HFFc6 (cell line): ENCODE measurements around the gene PTER. TPM values are rescaled to one million over a fixed set of nuclear protein-coding genes. Genes with fewer than 3 reads are reported as not detected.

Experiments used
- DNase-seq: peaks from one replicate; pipeline ENCODE4 v3.0.0-alpha.2; 2018
- H3K27ac Mint-ChIP-seq: 2 replicates; pipeline ENCODE4 v1.8.0; 2020; ENCODE audit warnings: mild to moderate bottlenecking, mixed read lengths
- H3K27me3 Mint-ChIP-seq: 2 replicates; pipeline ENCODE4 v1.8.0; 2021; ENCODE audit warnings: mild to moderate bottlenecking, moderate library complexity, mixed read lengths; ENCODE audit not compliant: insufficient read depth
- H3K36me3 Mint-ChIP-seq: 2 replicates; pipeline ENCODE4 v1.8.0; 2021; ENCODE audit warnings: low read depth, mixed read lengths
- H3K4me1 Mint-ChIP-seq: 2 replicates; pipeline ENCODE4 v1.8.0; 2020; ENCODE audit warnings: low read depth, mixed read lengths
- H3K4me3 Mint-ChIP-seq: 2 replicates; pipeline ENCODE4 v1.8.0; 2020; ENCODE audit warnings: mild to moderate bottlenecking, moderate library complexity, mixed read lengths
- H3K9me3 Mint-ChIP-seq: 2 replicates; pipeline ENCODE4 v1.8.0; 2020; ENCODE audit warnings: mild to moderate bottlenecking, mixed read lengths
- CTCF ChIP-seq: fragments of 200-600 bp; sonication (generic); IDR thresholded peaks from 2 replicates; pipeline ENCODE4 v1.5.0; 2021; ENCODE audit warnings: antibody characterized with exemption, mild to moderate bottlenecking
- long read RNA-seq: library from polyadenylated mRNA; unstranded; transcript quantifications from one replicate; pipeline ENCODE4 v2.0.0, GENCODE V29; 2019
- total RNA-seq, 6 experiments: library from RNA; stranded (reverse); fragmentation: NEBNext Ultra II Directional; extraction: Animal tissue kit (Norgen Biotek cat#: 25700); gene quantifications; 2 replicates in 1 of 6; 3 replicates in 5 of 6; pipeline ENCODE4 v1.2.3, GENCODE V29; 2021

PTER gene
- total RNA-seq: 1 to 10 TPM in 4 of 6 experiments, under 1 TPM in 2; 0.47 to 4.7 (median 3.0) TPM
- long read RNA-seq, partial matches to known transcripts: 1 of 1 reads
- long read RNA-seq, other reads (novel, unspliced or antisense): 0 of 1 reads

GRCh38 chr10:16436758-16437539 is at the start of gene PTER:
PTER (plus strand) TSS chr10:16437010; CDS start chr10:16484385, 47,375 bp downstream.
- Mint-ChIP-seq H3K36me3 (no peaks in the 10 kb centered on the region; the same call in 1 of the 2 replicates), H3K27me3 (no peaks in the 10 kb centered on the region; the same call in none of the 2 replicates), H3K4me1 (peaks cover 24% of the 10 kb centered on the region), H3K9me3 (no peaks in the 10 kb centered on the region), H3K4me3 (peak within 1 kb of the TSS; percentile 85), H3K27ac (peak within 1 kb of the TSS; percentile 69; the same call in 1 of the 2 replicates)
- peak; percentile 64 for DNase-seq
- no peak for TF ChIP-seq CTCF

- Mint-ChIP-seq H3K4me3 (no peak overlapping the region), H3K27me3 (peaks cover 1% of the 10 kb centered on the region; the same call in 1 of the 2 replicates), H3K9me3 (peaks cover 7% of the 10 kb centered on the region), H3K27ac (no peak overlapping the region), H3K4me1 (no peaks in the 10 kb centered on the region), H3K36me3 (no peaks in the 10 kb centered on the region)
- no peak for TF ChIP-seq CTCF
- DNase-seq: no peak
Observed at GRCh38 chr10:16392531-16393069, 44.2 kb upstream of the PTER start.

- TF ChIP-seq CTCF: no peak
- no peak overlapping the region for H3K27ac Mint-ChIP-seq
- H3K4me3 Mint-ChIP-seq: no peak overlapping the region
- peaks cover 1% of the 10 kb centered on the region for H3K27me3 Mint-ChIP-seq
- H3K36me3 Mint-ChIP-seq: no peaks in the 10 kb centered on the region
- no peak for DNase-seq
- peaks cover 4% of the 10 kb centered on the region; the same call in 1 of the 2 replicates for H3K9me3 Mint-ChIP-seq
- H3K4me1 Mint-ChIP-seq: no peaks in the 10 kb centered on the region
Observed at GRCh38 chr10:16393271-16393858, 43.4 kb upstream of the PTER start.

GRCh38 chr10:16401416-16401815 is 35.4 kb upstream of the PTER start:
- no peak for TF ChIP-seq CTCF
- H3K27ac Mint-ChIP-seq: no peak overlapping the region
- no peaks in the 10 kb centered on the region for H3K4me1 Mint-ChIP-seq
- H3K9me3 Mint-ChIP-seq: no peaks in the 10 kb centered on the region; the same call in 1 of the 2 replicates
- DNase-seq: no peak
- H3K27me3 Mint-ChIP-seq: peaks cover 3% of the 10 kb centered on the region
- no peaks in the 10 kb centered on the region for H3K36me3 Mint-ChIP-seq
- H3K4me3 Mint-ChIP-seq: no peak overlapping the region

GRCh38 chr10:16408379-16408778 is 28.4 kb upstream of the PTER start:
- no peak for TF ChIP-seq CTCF
- Mint-ChIP-seq H3K4me1 (no peaks in the 10 kb centered on the region), H3K4me3 (no peak overlapping the region; the same call in 1 of the 2 replicates), H3K27me3 (peaks cover 8% of the 10 kb centered on the region), H3K9me3 (no peaks in the 10 kb centered on the region; the same call in 1 of the 2 replicates), H3K36me3 (no peaks in the 10 kb centered on the region), H3K27ac (no peak overlapping the region)
- no peak for DNase-seq
